Activated CD8-positive, alpha-beta memory T cell treated with anti-CD3 and anti-CD28 coated beads for 48 hours (primary cell): ENCODE results near the gene SPDYE18.
"Not testable (repeated sequence)": the region's sequence is repeated elsewhere in the genome, so short reads cannot be mapped to it uniquely, and the experiment has no call there.

Source experiments
- DNase-seq, 3 experiments: peaks; one replicate each; pipeline ENCODE4 v3.0.0-alpha.2; 2020; ENCODE audit warnings: low read depth in 2 of 3, low spot score in 2 of 3

Gene SPDYE18

DNA sequence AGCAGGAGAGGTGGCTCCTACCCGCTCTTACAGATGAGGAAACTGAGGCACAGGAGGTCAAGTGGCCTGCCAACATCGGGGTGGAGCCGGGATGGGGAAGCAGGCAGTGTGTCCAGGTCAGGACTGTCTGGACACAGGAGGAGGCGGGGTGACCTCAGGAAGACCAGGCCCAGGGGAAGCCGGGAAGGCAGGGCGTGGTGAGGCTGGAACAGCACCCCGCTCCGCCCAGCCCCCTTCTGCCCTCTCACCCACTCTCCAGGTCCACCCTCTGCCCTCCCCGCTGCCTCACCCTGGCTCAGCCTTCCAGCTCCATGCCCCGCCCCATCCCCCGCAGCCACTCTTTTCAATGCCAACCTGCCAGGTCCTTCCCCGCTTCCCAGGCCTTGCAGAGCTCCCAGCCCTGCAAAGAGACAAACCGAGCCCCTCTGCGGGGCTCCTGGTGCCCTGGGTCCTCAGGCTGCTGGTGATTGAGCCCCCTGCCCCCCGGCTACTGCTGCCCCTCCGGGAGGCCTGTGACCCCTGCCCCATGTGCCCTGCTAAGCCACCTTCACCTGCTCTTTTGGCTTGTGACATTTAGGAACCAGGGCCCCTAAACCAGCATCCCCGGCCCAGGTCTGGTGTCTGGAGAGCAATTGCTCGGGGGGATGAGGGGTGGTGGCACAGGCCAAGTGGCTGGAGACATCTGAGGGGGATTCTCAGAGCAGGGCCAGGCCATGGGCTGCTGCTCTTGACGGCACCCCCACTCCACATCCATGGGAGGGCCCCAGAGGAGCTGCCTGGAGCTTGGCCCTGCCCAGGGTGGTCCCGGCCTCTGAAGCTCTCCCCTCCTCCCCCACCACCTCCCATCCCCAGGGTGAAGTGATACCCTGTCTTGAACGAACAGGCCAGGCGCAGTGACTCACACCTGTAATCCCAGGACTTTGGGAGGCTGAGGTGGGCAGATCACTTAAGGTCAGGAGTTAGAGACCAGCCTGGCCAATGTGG, 55.9 kb downstream of the SPDYE18 start:
- not testable (repeated sequence) for DNase-seq

DNA sequence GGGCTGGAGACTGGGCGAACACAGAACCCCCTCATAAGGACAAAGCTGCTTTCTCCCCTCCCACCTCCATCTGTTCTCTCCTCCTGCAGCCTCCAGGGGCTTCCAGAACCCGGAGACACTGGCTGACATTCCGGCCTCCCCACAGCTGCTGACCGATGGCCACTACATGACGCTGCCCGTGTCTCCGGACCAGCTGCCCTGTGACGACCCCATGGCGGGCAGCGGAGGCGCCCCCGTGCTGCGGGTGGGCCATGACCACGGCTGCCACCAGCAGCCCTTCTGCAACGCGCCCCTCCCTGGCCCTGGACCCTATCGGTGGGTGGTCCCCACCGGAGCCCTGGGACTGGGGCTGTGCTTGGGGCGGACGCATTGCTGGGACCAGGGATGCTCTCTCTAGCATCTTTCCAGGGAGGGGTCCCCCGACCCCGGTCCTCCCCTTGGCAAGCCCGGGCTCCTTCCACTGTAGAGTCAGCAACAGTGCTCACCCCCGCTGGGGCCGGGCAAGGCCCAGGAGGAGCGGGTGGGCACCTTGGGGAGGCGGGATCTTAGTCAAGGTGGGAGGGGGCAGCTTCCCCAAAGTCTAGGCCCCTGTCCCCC, 56.8 kb downstream of the SPDYE18 start:
- not testable (repeated sequence) for DNase-seq

DNA sequence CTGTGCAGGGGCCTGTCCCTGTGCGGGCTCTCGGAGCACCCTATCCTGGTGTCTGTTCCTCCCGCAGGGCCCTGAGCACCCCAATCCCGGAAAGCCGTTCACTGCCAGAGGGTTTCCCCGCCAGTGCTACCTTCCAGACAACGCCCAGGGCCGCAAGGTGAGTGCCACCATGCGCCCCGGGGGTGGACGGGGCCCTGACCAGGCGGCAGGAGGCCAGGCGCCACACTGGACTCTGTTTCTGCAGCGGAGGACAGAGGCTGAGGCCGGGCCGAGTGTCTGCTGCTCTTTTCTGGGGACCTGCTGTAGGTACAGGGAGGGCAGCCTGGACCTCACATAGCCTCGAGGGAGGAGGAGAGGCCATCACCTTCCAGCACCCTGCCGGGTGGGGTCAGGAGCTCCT, 58.2 kb downstream of the SPDYE18 start:
- DNase-seq = not testable (repeated sequence)

DNA sequence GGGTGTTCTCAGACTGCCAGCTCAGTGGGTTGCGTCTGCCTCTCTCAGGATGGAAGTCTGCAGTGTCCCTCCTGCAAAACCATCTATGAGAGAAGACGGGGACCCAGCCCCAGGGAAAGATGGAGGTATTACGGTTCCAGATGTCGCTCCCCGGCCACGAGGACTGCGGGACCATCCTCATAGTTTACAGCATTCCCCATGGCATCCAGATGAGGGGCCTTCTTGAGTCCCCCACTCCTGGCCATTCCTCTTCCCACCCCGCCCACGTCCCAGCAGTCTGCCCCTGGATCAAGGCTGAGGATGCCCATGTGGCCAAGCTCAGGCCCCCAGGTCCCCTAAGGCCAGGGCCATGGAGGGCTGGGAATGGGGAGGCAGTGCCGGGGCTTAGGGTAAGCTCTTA, 59.1 kb downstream of the SPDYE18 start:
- DNase-seq = not testable (repeated sequence)

DNA sequence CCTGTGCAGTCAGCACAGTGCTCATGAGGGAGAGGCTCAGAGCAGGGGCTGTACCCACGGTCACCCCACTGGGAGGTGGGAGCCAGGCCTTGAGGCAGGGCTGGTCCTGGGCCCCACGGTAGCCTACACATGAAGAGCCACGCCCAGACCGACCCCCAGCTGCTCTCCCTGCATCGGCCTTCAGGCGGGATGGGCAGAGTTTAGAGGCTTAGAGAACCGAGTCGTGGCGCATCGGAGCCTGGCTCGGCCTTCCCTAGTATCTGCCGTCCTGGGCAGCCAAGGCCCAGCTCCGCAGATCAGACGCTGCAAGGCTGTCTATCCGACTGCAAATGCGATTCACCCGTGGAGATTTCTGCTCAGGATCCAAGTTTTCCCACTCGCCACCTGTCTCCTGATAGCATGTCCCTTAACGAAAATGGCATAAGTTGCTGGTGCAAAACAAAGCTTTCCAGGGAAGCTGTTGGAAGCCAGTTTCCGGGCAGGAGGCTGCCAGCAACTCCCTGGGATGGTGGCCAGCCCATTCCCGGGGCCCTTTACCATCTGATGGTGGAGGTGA, 59.6 kb downstream of the SPDYE18 start:
- DNase-seq = not testable (repeated sequence)

DNA sequence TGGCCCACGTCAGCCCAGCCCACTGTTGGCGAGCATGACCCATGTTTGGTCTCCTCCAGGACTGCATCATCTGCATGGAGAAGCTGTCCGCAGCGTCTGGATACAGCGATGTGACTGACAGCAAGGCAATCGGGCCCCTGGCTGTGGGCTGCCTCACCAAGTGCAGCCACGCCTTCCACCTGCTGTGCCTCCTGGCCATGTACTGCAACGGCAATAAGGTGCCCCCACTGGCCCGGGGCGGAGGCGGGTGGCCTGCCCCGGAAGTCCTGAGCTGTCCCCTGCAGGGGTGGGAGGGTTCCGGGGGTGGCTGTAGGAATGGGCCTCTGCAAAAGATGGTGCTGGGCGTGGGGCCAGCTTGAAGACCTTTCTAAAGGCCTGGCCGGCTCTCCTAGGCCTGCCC, 60.3 kb downstream of the SPDYE18 start:
- not testable (repeated sequence) for DNase-seq
